H1 (cell line): ENCODE measurements around the gene APOA4. TPM values are rescaled to one million over a fixed set of nuclear protein-coding genes. Genes with fewer than 3 reads are reported as not detected.

Source experiments
- CTCF ChIA-PET: fragments of 300-600 bp; sonication (Branson Sonifier 250); formaldehyde crosslinking; loops from one replicate; lab custom pipeline; 2021; ENCODE audit not compliant: partially characterized antibody; lab: Charles Lee
- POLR2A ChIA-PET: fragments of 300-600 bp; sonication (Branson Sonifier 250); formaldehyde crosslinking; loops from one replicate; lab custom pipeline; 2021; ENCODE audit warnings: inconsistent platforms; ENCODE audit not compliant: partially characterized antibody; lab: Charles Lee
- DNase-seq, 2 experiments: peaks; one replicate each; pipeline versions ENCODE4 v3.0.0 to v3.0.0-alpha.2; 2010 to 2022; ENCODE audit warnings: low spot score in 2 of 2, low read depth in 1 of 2, mixed read lengths in 1 of 2
- FAIRE-seq: peaks from 2 replicates; lab custom pipeline; 2011; peaks lifted over from hg19 to GRCh38; lab: Jason Lieb, UNC
- H2AFZ ChIP-seq: 2 replicates; pipeline ENCODE4 v1.8.1; 2012; ENCODE audit warnings: low read length, inconsistent platforms
- H2AK5ac ChIP-seq: 2 replicates; pipeline ENCODE4 v1.6.1; 2013; ENCODE audit warnings: low read depth, low read length
- H2BK120ac ChIP-seq: replicated peaks from 2 replicates; pipeline ENCODE3; 2013; ENCODE audit warnings: low read depth, low read length, inconsistent platforms
- H2BK12ac ChIP-seq: 2 replicates; pipeline ENCODE4 v1.6.1; 2013; ENCODE audit warnings: low read depth, low read length
- H2BK15ac ChIP-seq: 2 replicates; pipeline ENCODE4 v1.6.1; 2013; ENCODE audit warnings: low read length
- H2BK20ac ChIP-seq: 2 replicates; pipeline ENCODE4 v1.6.1; 2013; ENCODE audit warnings: low read length
- H2BK5ac ChIP-seq: 2 replicates; pipeline ENCODE4 v1.6.1; 2013; ENCODE audit warnings: low read depth, low read length
- H3K14ac ChIP-seq: 2 replicates; pipeline ENCODE4 v1.6.1; 2013; ENCODE audit warnings: inconsistent platforms; ENCODE audit not compliant: insufficient read length
- H3K18ac ChIP-seq: 2 replicates; pipeline ENCODE4 v1.6.1; 2013; ENCODE audit warnings: low read length; ENCODE audit errors: extremely low read depth
- H3K23ac ChIP-seq: 2 replicates; pipeline ENCODE4 v1.6.1; 2013; ENCODE audit warnings: inconsistent platforms; ENCODE audit not compliant: insufficient read length
- H3K23me2 ChIP-seq: 2 replicates; pipeline ENCODE4 v1.6.1; 2013; ENCODE audit warnings: low read depth, low read length
- H3K27ac ChIP-seq: 2 replicates; pipeline ENCODE4 v1.6.1; 2011; ENCODE audit warnings: low read depth, low read length, inconsistent platforms
- H3K27me3 ChIP-seq, 4 experiments: replicated peaks in 1 of 4; 1 replicate in 1 of 4; 2 replicates in 3 of 4; pipeline versions ENCODE4 v1.6.1 to v1.8.1; 2011 to 2013; ENCODE audit warnings: low read length in 3 of 4, mild to moderate bottlenecking in 3 of 4, inconsistent platforms in 2 of 4, mixed read lengths in 2 of 4, moderate library complexity in 1 of 4; ENCODE audit not compliant: control insufficient read depth in 3 of 4, insufficient read depth in 3 of 4; ENCODE audit errors: extremely low read depth in 1 of 4
- H3K36me3 ChIP-seq, 4 experiments: 2 replicates each; pipeline versions ENCODE4 v1.6.1 to v1.8.1; 2011 to 2013; ENCODE audit warnings: mild to moderate bottlenecking in 4 of 4, low read length in 3 of 4, moderate library complexity in 2 of 4, control low read depth in 1 of 4, inconsistent platforms in 1 of 4; ENCODE audit not compliant: insufficient read depth in 4 of 4, control insufficient read depth in 2 of 4
- H3K4ac ChIP-seq: replicated peaks from 2 replicates; pipeline ENCODE3; 2013; ENCODE audit warnings: low read length, low read depth, mixed read lengths, inconsistent platforms; ENCODE audit not compliant: insufficient read length
- H3K4me1 ChIP-seq, 4 experiments: replicated peaks in 1 of 4; 1 replicate in 1 of 4; 2 replicates in 3 of 4; pipeline versions ENCODE4 v1.6.1 to v1.8.1; 2011 to 2013; ENCODE audit warnings: low read length in 3 of 4, inconsistent platforms in 2 of 4, mixed read lengths in 1 of 4; ENCODE audit not compliant: insufficient read depth in 4 of 4, control insufficient read depth in 3 of 4
- H3K4me2 ChIP-seq, 2 experiments: 2 replicates each; pipeline versions ENCODE4 v1.6.1 to v1.8.1; 2011 to 2013; ENCODE audit warnings: low read depth in 2 of 2, low read length in 2 of 2, control low read depth in 1 of 2, inconsistent platforms in 1 of 2, mild to moderate bottlenecking in 1 of 2; ENCODE audit not compliant: insufficient read depth in 1 of 2
- H3K4me3 ChIP-seq, 4 experiments: fragments of 200-600, 300-600 bp in 1 of 4; sonication (generic), shearing (Covaris generic), sonication (Bioruptor Twin) in 1 of 4; 2 replicates each; pipeline versions ENCODE4 v1.5.1 to v1.8.1; 2011 to 2016; ENCODE audit warnings: low read length in 4 of 4, low read depth in 3 of 4, control low read depth in 2 of 4, inconsistent platforms in 2 of 4, mild to moderate bottlenecking in 2 of 4, mixed read lengths in 1 of 4, moderate library complexity in 1 of 4; ENCODE audit not compliant: insufficient read depth in 2 of 4; ENCODE audit errors: extremely low read depth in 1 of 4
- H3K56ac ChIP-seq: replicated peaks from 2 replicates; pipeline ENCODE3; 2013; ENCODE audit warnings: low read depth, mild to moderate bottlenecking, mixed read lengths, low read length, inconsistent platforms; ENCODE audit not compliant: insufficient read length
- H3K79me1 ChIP-seq: 2 replicates; pipeline ENCODE4 v1.6.1; 2013; ENCODE audit warnings: low read depth, low read length, control low read depth
- H3K79me2 ChIP-seq, 2 experiments: 2 replicates each; pipeline versions ENCODE4 v1.6.1 to v1.8.1; 2012 to 2013; ENCODE audit warnings: low read length in 2 of 2, mild to moderate bottlenecking in 2 of 2, inconsistent platforms in 1 of 2; ENCODE audit not compliant: insufficient read depth in 2 of 2, control insufficient read depth in 1 of 2
- H3K9ac ChIP-seq, 4 experiments: replicated peaks in 1 of 4; 1 replicate in 1 of 4; 2 replicates in 3 of 4; pipeline versions ENCODE4 v1.6.1 to v1.8.1; 2011 to 2013; ENCODE audit warnings: low read depth in 3 of 4, low read length in 3 of 4, control low read depth in 2 of 4, mild to moderate bottlenecking in 2 of 4, moderate library complexity in 2 of 4, inconsistent platforms in 1 of 4; ENCODE audit errors: extremely low read depth in 1 of 4
- H3K9me3 ChIP-seq, 2 experiments: 2 replicates each; pipeline versions ENCODE4 v1.6.1 to v1.8.1; 2012 to 2013; ENCODE audit warnings: mild to moderate bottlenecking in 2 of 2, moderate library complexity in 2 of 2, control low read depth in 1 of 2, inconsistent platforms in 1 of 2, low read depth in 1 of 2, low read length in 1 of 2, mixed read lengths in 1 of 2; ENCODE audit not compliant: insufficient read depth in 2 of 2
- H4K20me1 ChIP-seq, 2 experiments: replicated peaks in 1 of 2; 2 replicates each; pipeline versions ENCODE3 to v1.8.1; 2011 to 2013; ENCODE audit warnings: inconsistent platforms in 2 of 2, low read length in 2 of 2, mild to moderate bottlenecking in 1 of 2; ENCODE audit not compliant: insufficient read depth in 2 of 2, control insufficient read depth in 1 of 2
- H4K5ac ChIP-seq: 2 replicates; pipeline ENCODE4 v1.6.1; 2013; ENCODE audit warnings: low read length, low read depth, mixed read lengths, inconsistent platforms; ENCODE audit not compliant: insufficient read length
- H4K8ac ChIP-seq: 2 replicates; pipeline ENCODE4 v1.8.0; 2013; ENCODE audit warnings: mild to moderate bottlenecking, moderate library complexity, low read length, inconsistent platforms; ENCODE audit not compliant: insufficient read depth; ENCODE audit errors: extremely low read depth
- H4K91ac ChIP-seq: replicated peaks from 2 replicates; pipeline ENCODE3; 2013; ENCODE audit warnings: low read length, mixed read lengths, inconsistent platforms; ENCODE audit not compliant: insufficient read length
- CBX5 ChIP-seq: fragments of 300-800, 300-1000 bp; sonication (generic); IDR thresholded peaks from 2 replicates; pipeline ENCODE4 v1.7.1; 2016; ENCODE audit warnings: antibody characterized with exemption, low read length, low read depth
- CTCF ChIP-seq, 3 experiments: IDR thresholded peaks; 1 replicate in 2 of 3; 2 replicates in 1 of 3; pipeline versions ENCODE4 v1.5.1 to v1.6.1; 2011; ENCODE audit warnings: low read length in 3 of 3, mild to moderate bottlenecking in 3 of 3, inconsistent platforms in 2 of 3, low read depth in 1 of 3, moderate library complexity in 1 of 3; ENCODE audit not compliant: insufficient read depth in 1 of 3; ENCODE audit errors: control extremely low read depth in 1 of 3
- ZNF274 ChIP-seq: IDR thresholded peaks from 2 replicates; pipeline ENCODE4 v1.7.0; 2012; ENCODE audit warnings: low read length, borderline replicate concordance; ENCODE audit errors: extremely low read depth
- WGBS, 2 experiments: shearing (Covaris generic) in 1 of 2; methylation state at CpG; one replicate each; pipeline versions ENCODE4 v1.1.6 to v1.1.7; 2013 to 2015; ENCODE audit warnings: low lambda C conversion rate in 2 of 2, mixed read lengths in 2 of 2, inconsistent platforms in 1 of 2, low coverage in 1 of 2, missing lambda C conversion rate in 1 of 2; ENCODE audit not compliant: insufficient replicate concordance in 2 of 2, insufficient coverage in 1 of 2, insufficient read length in 1 of 2; ENCODE audit errors: extremely low coverage in 1 of 2, missing lambda C conversion rate in 1 of 2; 5-methylcytosine and 5-hydroxymethylcytosine counted together
- polyA plus RNA-seq, 7 experiments: library from polyadenylated mRNA; depleted of rRNA in 3 of 7; stranded (reverse) in 5 of 7; unstranded in 2 of 7; fragments of >200 nt in 5 of 7; fragments of 200-250 nt in 2 of 7; gene quantifications; 1 replicate in 5 of 7; 2 replicates in 1 of 7; 4 replicates in 1 of 7; pipeline versions ENCODE4 v1.2.1 to v1.2.3, GENCODE V29; 2011 to 2013; ENCODE audit warnings: missing spikeins in 2 of 7, mixed read lengths in 2 of 7
- total RNA-seq: library from RNA; stranded (reverse); fragmentation: NEBNext Ultra II Directional; extraction: Animal tissue kit (Norgen Biotek cat#: 25700); gene quantifications from 2 replicates; pipeline ENCODE4 v1.2.1, GENCODE V29; 2021

APOA4 gene
- total and polyA plus RNA-seq, 2 of the 8 experiments (the other 6 are each of a cell fraction or from before 2014, with no cell fraction given) = not detected

DNA sequence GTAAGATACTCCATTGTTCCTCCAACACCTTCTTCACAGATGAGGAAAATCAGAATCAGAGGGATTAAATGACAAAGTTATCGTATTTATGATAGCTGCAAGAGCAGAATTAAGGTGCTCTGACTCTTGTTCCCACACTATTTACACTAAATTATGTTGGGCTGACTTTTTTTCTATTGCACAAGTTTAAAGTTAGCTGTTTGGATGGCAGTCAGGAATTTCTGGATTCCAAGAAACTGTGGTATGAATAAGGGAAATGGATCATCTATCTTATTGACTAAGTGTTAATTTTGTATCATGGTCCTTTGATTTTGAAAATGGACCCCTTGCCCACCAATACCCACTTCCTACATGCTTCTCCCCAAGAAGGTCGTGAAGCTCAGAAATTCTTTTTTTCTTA, 34.2 kb upstream of the APOA4 start:
- no peak overlapping the region for H4K91ac ChIP-seq
- H3K9ac ChIP-seq = no peak overlapping the region
- H3K79me2 ChIP-seq = no peaks in the 10 kb centered on the region
- no peak overlapping the region for H3K23ac ChIP-seq
- no peak overlapping the region for H2BK20ac ChIP-seq
- H2BK15ac ChIP-seq = no peak overlapping the region
- no peak overlapping the region for H3K4me3 ChIP-seq
- no peak overlapping the region for H3K4ac ChIP-seq
- no peaks in the 10 kb centered on the region for H3K79me1 ChIP-seq
- no peaks in the 10 kb centered on the region for H3K9me3 ChIP-seq
- POLR2A ChIA-PET = no interaction called here
- H3K4me2 ChIP-seq = no peak overlapping the region
- H2BK12ac ChIP-seq = no peak overlapping the region
- H3K23me2 ChIP-seq = no peaks in the 10 kb centered on the region
- WGBS, 2 experiments = 86% methylated on average over 2 of the region's 2 CpGs; no CpG with 5 or more reads in 1 of the 2 experiments
- H3K27ac ChIP-seq = no peak overlapping the region
- H3K18ac ChIP-seq = no peak overlapping the region
- CTCF ChIA-PET = interaction anchor here (1.1 to 1.6 kb wide), 3 partner anchors 16 to 44 kb away, joined by 3 to 4 read pairs (median 3); no protein-coding TSS in a partner anchor
- no peak for DNase-seq
- no peak overlapping the region for H2BK5ac ChIP-seq
- H4K20me1 ChIP-seq = peaks cover 3 to 5% of the 10 kb centered on the region in 2 experiments
- no peak for TF ChIP-seq CTCF (IDR thresholded peaks at IDR 0.05; ENCODE audit: control extremely low read depth in 1 of 3, insufficient read depth in 1 of 3, low read depth in 1 of 3, low read length in 3 of 3)
- no peak for TF ChIP-seq CBX5
- no peak for TF ChIP-seq ZNF274
- H3K14ac ChIP-seq = no peak overlapping the region
- H4K8ac ChIP-seq = no peak overlapping the region
- no peaks in the 10 kb centered on the region for H3K27me3 ChIP-seq
- no peak overlapping the region for H4K5ac ChIP-seq
- peaks cover 4 to 40% (median 28%) of the 10 kb centered on the region in 4 experiments; a peak in 7 of 8 replicates for H3K36me3 ChIP-seq
- no peak for FAIRE-seq
- no peaks in the 10 kb centered on the region for H3K4me1 ChIP-seq
- no peak overlapping the region for H2BK120ac ChIP-seq
- H2AFZ ChIP-seq = no peak overlapping the region
- no peak overlapping the region for H2AK5ac ChIP-seq
- H3K56ac ChIP-seq = no peak overlapping the region
